Spleen (tissue), 7 donors: ENCODE results near the gene SELENOI.

Experiments used
- POLR2A ChIP-seq, 3 donors: fragments of 450-650 bp; IDR thresholded peaks; one replicate each; pipeline ENCODE4 v1.5.1; 2017; ENCODE audit warnings: antibody characterized with exemption in 3 of 3, mild to moderate bottlenecking in 1 of 3
- TF ChIP-seq, protein P1 (sequence below), 11 experiments: fragments of 200-600 bp in 7 of 11; fragments of 450-650 bp in 4 of 11; sonication (generic) in 4 of 11; IDR thresholded peaks in 8 of 11; conservative IDR thresholded peaks in 3 of 11; 1 replicate in 7 of 11; 2 replicates in 4 of 11; pipeline versions ENCODE4 v1.4.0 to v1.8.0; 2016 to 2021; ENCODE audit warnings: antibody characterized with exemption in 11 of 11, inconsistent platforms in 4 of 11, mild to moderate bottlenecking in 1 of 11
- donor health status: DM: no; HTN: no; CAD: no; lungs with moderate emphysema.
- donor health status: DM: no; HTN: no; CAD: no.
- donor health status: DM: no; HTN: no; CAD: no.

DNA sequence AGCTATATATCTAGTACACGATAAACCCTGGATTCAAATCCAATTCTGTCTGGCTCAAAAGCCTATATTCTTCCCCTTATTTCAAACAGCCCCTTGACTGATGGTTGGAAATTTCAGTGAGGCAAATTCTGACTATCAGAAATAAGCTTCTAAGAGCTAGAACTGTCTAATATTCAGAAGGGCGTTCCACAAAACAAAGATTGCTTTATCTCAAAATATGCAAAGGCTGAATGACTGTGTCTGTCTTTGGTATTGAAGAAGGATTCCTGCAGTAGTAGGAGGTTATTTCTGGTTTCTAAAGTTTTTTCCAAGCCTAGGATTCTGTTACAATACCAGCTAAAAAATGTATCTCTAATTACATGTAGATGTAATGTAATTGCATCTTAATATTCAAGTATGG is 86.9 kb downstream of the SELENOI start:
- TF ChIP-seq POLR2A (IDR thresholded peaks at IDR 0.05): no peak
- TF ChIP-seq, protein P1, sequence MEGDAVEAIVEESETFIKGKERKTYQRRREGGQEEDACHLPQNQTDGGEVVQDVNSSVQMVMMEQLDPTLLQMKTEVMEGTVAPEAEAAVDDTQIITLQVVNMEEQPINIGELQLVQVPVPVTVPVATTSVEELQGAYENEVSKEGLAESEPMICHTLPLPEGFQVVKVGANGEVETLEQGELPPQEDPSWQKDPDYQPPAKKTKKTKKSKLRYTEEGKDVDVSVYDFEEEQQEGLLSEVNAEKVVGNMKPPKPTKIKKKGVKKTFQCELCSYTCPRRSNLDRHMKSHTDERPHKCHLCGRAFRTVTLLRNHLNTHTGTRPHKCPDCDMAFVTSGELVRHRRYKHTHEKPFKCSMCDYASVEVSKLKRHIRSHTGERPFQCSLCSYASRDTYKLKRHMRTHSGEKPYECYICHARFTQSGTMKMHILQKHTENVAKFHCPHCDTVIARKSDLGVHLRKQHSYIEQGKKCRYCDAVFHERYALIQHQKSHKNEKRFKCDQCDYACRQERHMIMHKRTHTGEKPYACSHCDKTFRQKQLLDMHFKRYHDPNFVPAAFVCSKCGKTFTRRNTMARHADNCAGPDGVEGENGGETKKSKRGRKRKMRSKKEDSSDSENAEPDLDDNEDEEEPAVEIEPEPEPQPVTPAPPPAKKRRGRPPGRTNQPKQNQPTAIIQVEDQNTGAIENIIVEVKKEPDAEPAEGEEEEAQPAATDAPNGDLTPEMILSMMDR (IDR thresholded peaks at IDR 0.05 in 8 of 11, conservative IDR thresholded peaks at IDR 0.05 in 3 of 11): no peak
